Ovary (tissue), 3 donors: Measurements from ENCODE around the gene NPR1.

Source experiments
- CTCF ChIP-seq, 3 donors: fragments of 450-650 bp in 2 of 3; fragments of 200-600 bp in 1 of 3; IDR thresholded peaks; one replicate each; pipeline versions ENCODE4 v1.5.1 to v1.8.0; 2016 to 2022; ENCODE audit warnings: antibody characterized with exemption in 3 of 3, mild to moderate bottlenecking in 1 of 3
- EP300 ChIP-seq: sonication (generic); formaldehyde crosslinking; IDR thresholded peaks from one replicate; pipeline ENCODE4 v1.6.1; 2017; ENCODE audit warnings: antibody characterized with exemption
- donor health status: DM: no; HTN: no; CAD: no.

DNA sequence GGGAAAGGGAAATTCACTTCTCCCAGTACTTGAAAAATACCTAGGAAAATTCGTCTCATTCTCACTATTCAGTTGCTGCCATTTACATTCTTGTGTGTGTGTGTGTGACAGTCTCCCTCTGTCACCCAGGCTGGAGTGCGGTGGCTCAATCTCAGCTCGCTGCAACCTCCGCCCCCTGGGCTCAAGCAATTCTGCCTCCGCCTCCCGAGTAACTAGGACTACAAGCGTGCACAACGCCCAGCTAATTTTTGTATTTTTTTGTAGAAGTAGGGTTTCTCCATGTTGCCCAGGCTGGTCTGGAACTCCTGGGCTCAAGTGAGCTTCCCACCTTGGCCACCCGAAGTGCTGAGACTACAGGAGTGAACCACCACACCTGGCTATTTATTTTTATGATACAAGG is 18.8 kb upstream of the NPR1 start:
- TF ChIP-seq CTCF (IDR thresholded peaks at IDR 0.05) = no peak
- no peak for TF ChIP-seq EP300
